Suprapubic skin (tissue), 4 donors: Measurements from ENCODE around the gene RNASEH2B. TPM values are rescaled to one million over a fixed set of nuclear protein-coding genes. Genes with fewer than 3 reads are reported as not detected.

ENCODE experiments used
- DNase-seq, 2 donors: peaks; one replicate each; pipeline ENCODE4 v3.0.0-alpha.2; 2019; ENCODE audit warnings: low spot score in 2 of 2
- H3K27ac ChIP-seq: fragments of 200-600 bp; sonication (generic); one replicate; pipeline ENCODE4 v1.5.1; 2019
- H3K27me3 ChIP-seq: fragments of 200-600 bp; sonication (generic); one replicate; pipeline ENCODE4 v1.5.1; 2019
- H3K36me3 ChIP-seq: fragments of 200-600 bp; sonication (generic); one replicate; pipeline ENCODE4 v1.5.1; 2019
- H3K4me1 ChIP-seq: fragments of 200-600 bp; sonication (generic); one replicate; pipeline ENCODE4 v1.5.1; 2019
- H3K4me3 ChIP-seq: fragments of 200-600 bp; sonication (generic); one replicate; pipeline ENCODE4 v1.5.1; 2019; ENCODE audit warnings: mild to moderate bottlenecking
- H3K9me3 ChIP-seq: fragments of 200-600 bp; sonication (generic); one replicate; pipeline ENCODE4 v1.5.1; 2019
- CTCF ChIP-seq, 2 donors: fragments of 200-600 bp in 1 of 2; fragments of 450-650 bp in 1 of 2; sonication (generic) in 1 of 2; IDR thresholded peaks; one replicate each; pipeline ENCODE4 v1.5.1; 2016 to 2019; ENCODE audit warnings: antibody characterized with exemption in 2 of 2, mild to moderate bottlenecking in 1 of 2, moderate library complexity in 1 of 2
- EP300 ChIP-seq: sonication (generic); formaldehyde crosslinking; IDR thresholded peaks from one replicate; pipeline ENCODE4 v1.6.1; 2017; ENCODE audit warnings: antibody characterized with exemption
- POLR2A ChIP-seq, 2 donors: fragments of 450-650 bp; IDR thresholded peaks; one replicate each; pipeline ENCODE4 v1.6.1; 2017; ENCODE audit warnings: antibody characterized with exemption in 2 of 2, mild to moderate bottlenecking in 2 of 2, moderate library complexity in 2 of 2
- POLR2AphosphoS5 ChIP-seq, 3 donors: sonication (generic); formaldehyde crosslinking; IDR thresholded peaks; one replicate each; pipeline ENCODE4 v1.6.1; 2017; ENCODE audit warnings: antibody characterized with exemption in 3 of 3
- WGBS: methylation state at CpG from one replicate; pipeline ENCODE4 v1.1.5; 2018; 5-methylcytosine and 5-hydroxymethylcytosine counted together
- total RNA-seq, 4 donors: library from RNA; depleted of rRNA; stranded (reverse); fragments of >200 nt; gene quantifications; one replicate each; pipeline ENCODE4 v1.1.0, GENCODE V29; 2016

Gene RNASEH2B
- total RNA-seq, 4 donors from 2014 or later = 11.0 to 39.9 (median 21.7) TPM

GRCh38 chr13:51003642-51004041 lies 94.1 kb downstream of the RNASEH2B start:
- DNase-seq = no peak
- 82% methylated on average over 7 of the region's 7 CpGs for WGBS

DNA sequence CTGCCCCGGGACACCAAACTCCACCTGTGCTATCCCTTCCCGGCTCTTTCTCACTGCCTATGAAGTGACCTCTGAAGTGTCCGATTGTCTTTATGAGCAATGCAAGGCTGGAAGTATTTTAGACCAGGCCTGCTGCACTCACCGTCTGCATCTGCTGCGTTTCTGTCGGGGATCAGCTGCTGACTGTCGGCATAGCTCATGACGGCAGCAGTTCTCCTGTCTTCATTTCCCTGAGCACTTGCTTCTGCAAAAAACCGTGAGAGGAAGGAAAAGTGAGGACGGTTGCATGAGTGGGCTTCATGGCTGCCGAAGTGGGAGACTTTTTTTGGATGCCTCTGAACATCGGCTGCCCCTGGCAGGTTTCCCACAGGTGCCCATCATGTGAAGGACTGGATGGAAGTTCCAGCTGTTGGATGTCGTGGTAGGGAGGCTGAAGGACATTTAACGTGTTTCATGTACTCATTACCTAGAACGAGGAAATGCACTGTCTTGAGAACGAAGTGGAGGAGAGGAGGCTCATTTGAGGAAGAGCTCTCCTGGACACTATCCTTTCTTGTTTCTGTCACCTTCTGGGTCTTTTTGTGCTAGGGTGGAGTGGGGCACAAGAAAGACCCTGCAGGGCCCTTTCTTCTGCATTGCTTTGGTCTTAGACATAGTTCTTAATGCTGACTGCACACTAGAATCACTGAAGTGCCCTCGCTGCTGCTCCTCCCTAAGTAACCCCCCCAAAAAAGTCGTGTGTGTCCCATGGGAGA lies 94.7 kb downstream of the RNASEH2B start:
- TF ChIP-seq EP300 (no peak), POLR2A (IDR thresholded peaks at IDR 0.05) (no peak), POLR2AphosphoS5 (IDR thresholded peaks at IDR 0.05) (no peak), CTCF (IDR thresholded peaks at IDR 0.05) (no peak)
- Histone ChIP-seq H3K27ac (no peak overlapping the region), H3K9me3 (no peaks in the 10 kb centered on the region), H3K4me3 (no peak overlapping the region), H3K4me1 (peaks cover 14% of the 10 kb centered on the region), H3K27me3 (no peaks in the 10 kb centered on the region), H3K36me3 (no peaks in the 10 kb centered on the region)
- no peak for DNase-seq
- WGBS = 88% methylated on average over 18 of the region's 18 CpGs

More at GRCh38 chr13:51003642-51004041, 94.1 kb downstream of the RNASEH2B start:
- H3K27me3 ChIP-seq = no peaks in the 10 kb centered on the region
- TF ChIP-seq POLR2A (IDR thresholded peaks at IDR 0.05) = no peak
- TF ChIP-seq POLR2AphosphoS5 (IDR thresholded peaks at IDR 0.05) = no peak
- TF ChIP-seq EP300 = no peak
- TF ChIP-seq CTCF (IDR thresholded peaks at IDR 0.05) = no peak
- H3K27ac ChIP-seq = no peak overlapping the region
- no peaks in the 10 kb centered on the region for H3K9me3 ChIP-seq
- H3K36me3 ChIP-seq = no peaks in the 10 kb centered on the region
- H3K4me3 ChIP-seq = no peak overlapping the region
- H3K4me1 ChIP-seq = peaks cover 14% of the 10 kb centered on the region

GRCh38 chr13:51004918-51005460 lies 95.4 kb downstream of the RNASEH2B start:
- Histone ChIP-seq H3K27ac (no peak overlapping the region), H3K4me3 (no peak overlapping the region), H3K4me1 (peaks cover 12% of the 10 kb centered on the region), H3K9me3 (no peaks in the 10 kb centered on the region), H3K27me3 (no peaks in the 10 kb centered on the region), H3K36me3 (no peaks in the 10 kb centered on the region)
- no peak for DNase-seq
- 80% methylated on average over 3 of the region's 3 CpGs for WGBS
- no peak for TF ChIP-seq POLR2A (IDR thresholded peaks at IDR 0.05)

GRCh38 chr13:51005566-51005965 lies 96.0 kb downstream of the RNASEH2B start:
- 63% methylated on average over 4 of the region's 4 CpGs for WGBS
- TF ChIP-seq EP300 = no peak
- TF ChIP-seq CTCF (IDR thresholded peaks at IDR 0.05) = no peak
- TF ChIP-seq POLR2AphosphoS5 (IDR thresholded peaks at IDR 0.05) = no peak
- TF ChIP-seq POLR2A (IDR thresholded peaks at IDR 0.05) = no peak
- Histone ChIP-seq H3K27me3 (no peaks in the 10 kb centered on the region), H3K36me3 (no peaks in the 10 kb centered on the region), H3K4me1 (peaks cover 7% of the 10 kb centered on the region), H3K27ac (peak overlapping the region; percentile 64), H3K4me3 (no peak overlapping the region), H3K9me3 (no peaks in the 10 kb centered on the region)
- no peak for DNase-seq

Other genes starting within 250 kb of the RNASEH2B start
- not detected for gene DLEU7, start 66.1 kb upstream of the RNASEH2B start, total RNA-seq
- gene C13orf42, start 201.5 kb downstream of the RNASEH2B start, total RNA-seq = not detected